Stimulated activated CD4-positive, alpha-beta T cell treated with anti-CD3 and anti-CD28 coated beads, TNF-alpha, amount 100 ng/mL, for 48 hours (primary cell): ENCODE results near the gene LGALS16.
"Not testable (repeated sequence)": the region's sequence is repeated elsewhere in the genome, so short reads cannot be mapped to it uniquely, and the experiment has no call there.

Experiments
- DNase-seq, 3 donors: peaks; one replicate each; pipeline ENCODE4 v3.0.0-alpha.2; 2020; ENCODE audit warnings: low read depth in 3 of 3

Gene LGALS16

DNA sequence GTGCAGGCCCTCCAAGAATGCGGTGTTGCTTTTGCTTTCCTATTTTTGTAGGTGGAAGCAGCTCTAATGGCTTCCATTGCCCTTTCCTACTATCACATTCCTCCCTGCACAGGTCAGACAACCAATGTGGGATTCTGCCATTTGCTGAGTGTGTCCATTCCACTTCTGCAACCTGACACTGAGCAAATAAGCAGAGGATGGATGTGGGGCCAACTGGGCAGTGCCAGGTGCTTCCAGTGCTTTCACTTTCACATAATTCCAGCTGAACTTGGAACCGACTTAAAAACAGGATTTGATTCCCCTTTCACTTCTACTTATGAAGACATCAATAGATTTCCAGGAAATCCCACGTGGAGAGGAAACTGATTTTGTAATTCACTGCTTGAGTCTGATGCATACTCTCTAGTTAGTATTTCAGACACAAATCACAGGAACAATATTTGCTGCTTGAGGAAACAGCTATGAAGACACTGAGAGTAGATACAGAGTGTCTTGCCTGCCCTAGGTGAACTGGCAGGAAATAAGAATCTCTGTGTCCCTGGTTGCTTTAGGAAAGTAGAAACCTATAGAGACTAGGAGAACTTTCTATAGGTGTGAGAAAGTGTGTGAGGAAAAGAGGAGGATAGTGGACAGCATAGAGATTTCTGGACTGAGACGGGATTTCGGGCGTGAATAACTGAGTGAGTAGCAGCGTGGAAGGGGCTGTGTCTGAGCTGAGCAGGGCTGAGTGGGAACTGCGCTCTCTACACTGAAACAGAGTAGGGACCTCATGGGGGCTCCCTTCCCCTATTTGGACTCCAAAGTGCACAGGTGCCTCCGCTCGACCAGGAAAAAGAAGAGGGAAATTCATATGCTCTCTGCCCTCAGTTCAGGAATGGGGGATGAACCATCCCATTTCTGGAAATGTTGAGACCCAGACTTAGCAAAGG is 22.5 kb downstream of the LGALS16 start:
- no peak for DNase-seq

DNA sequence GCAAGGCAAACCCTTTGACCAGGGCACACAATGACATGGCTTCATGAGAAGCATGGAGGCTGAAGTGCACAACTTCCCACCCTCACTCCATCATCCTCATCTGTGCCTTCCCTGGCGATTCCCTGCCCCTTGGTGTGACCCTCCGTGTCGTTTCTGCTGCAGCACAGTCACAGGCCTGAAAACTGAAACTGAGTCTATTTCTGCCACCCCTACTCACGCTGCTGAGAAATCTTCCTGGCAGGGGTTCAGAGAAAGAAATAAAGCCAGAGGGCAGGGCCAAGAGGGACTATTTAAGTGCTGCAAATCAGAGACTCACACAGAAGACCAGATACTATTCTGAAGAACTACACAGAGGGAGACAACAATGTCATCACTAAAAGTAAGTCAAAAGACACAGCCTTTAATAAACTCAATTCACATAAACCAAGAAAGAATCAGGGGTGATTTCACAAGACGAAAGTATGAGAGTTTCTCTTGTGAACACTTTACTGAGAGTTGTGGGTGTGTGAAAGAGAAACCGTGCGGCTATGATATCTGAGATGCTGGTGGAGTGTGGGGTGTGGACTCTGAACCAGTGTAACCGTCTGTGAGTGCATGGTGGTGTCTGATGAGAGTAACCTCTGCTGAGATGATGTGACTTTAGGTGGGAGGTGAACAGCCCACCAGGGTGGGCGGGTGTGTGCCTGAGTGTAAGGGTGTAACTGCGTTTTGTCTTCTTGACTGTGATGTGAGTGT is 23.5 kb downstream of the LGALS16 start:
- peak; percentile 37 to 52 (median 51) for DNase-seq

DNA sequence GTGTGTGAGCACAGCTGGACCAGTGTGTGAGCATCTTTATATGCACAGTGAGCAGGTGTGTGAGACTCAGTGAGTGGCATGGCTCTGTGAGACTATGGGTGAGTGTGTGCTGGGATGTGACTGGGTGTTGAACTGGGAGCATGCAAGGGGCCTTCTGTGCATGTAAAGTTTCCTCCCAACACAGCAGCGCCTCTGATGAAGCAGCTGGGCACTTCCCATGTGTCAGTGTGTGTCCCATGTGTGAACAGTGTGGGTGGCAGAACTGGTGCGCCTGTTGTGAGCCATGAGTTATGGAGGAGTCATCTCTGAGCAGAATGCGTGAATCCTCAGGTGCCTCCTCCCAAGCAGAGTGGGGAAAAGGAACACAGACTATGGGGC is 24.1 kb downstream of the LGALS16 start:
- DNase-seq = peak; percentile 44 to 63 (median 51)

DNA sequence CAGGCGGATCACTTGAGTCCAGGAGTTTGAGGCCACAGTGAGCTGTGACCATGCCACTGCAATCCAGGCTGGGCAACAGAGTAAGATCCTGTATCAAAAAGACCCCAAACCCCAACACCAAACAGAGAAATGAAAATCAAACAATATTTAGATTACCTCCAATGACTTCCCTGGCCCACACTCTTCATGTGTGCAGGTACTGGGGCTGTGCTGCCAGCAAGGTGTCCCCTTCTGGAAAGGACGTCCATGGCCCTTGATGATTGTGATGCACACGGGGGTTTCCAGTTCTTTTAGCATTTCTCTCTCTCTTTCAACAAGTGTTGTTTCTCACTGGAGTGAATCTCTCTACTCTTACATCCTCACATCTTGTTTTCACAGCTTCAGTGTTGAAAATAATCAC is 24.9 kb downstream of the LGALS16 start:
- DNase-seq = no peak

DNA sequence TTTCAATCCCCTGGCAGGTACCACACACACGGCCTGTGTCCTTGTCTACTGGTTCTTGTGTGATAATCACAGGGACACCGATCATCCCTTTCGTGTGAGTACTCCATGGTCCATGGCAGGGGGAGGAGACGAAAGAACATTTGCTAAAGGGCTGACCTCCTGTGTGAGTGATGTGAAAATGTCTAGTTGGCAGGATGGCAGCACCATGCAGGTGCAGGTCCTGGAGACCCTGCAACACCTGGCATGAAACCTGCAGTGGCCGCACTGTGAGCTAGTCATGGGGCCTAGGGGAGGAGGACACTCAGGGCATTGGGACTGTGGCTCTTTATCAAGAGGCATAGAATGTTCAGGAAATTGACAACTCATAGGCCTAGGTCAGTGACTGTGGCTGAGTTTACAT is 25.7 kb downstream of the LGALS16 start:
- no peak for DNase-seq

DNA sequence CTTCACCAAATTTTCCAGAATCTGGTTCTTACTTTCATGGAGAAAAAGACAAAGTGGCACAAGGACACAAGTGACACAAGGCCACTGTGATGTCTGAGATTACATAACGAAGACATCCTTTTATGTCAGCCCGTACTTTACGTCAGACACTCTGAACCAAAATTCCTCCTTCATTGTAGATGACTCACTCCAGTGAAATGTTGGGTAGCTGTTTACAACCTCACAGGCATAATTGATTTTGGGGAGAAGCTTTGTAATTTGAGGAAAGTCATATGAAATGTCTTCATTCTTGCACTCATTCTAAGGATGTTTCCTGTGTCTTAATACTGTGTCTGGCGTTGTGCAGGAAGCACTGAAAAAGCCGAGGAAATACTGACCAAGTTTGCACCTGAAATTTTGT is 28.6 kb downstream of the LGALS16 start:
- no peak for DNase-seq

GRCh38 chr19:39686739-39687138 is 31.0 kb downstream of the LGALS16 start:
- no peak for DNase-seq

DNA sequence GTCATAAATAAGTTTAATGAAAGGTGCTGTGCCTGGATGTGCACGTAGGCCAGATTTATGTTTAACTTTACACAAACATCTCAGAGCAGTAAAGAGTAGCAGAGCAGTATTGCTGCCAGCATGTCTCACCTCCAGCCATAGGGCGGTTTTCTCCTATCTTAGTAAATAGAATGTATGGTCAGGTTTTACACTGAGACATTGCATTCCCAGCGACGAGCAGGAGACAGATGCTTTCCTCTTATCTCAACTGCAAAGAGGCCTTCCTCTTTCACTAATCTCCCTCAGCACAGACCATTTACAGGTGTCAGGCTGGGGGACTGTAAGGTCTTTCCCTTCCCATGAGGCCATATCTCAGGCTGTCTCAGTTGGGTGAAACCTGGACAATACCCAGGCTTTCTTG is 32.9 kb downstream of the LGALS16 start:
- not testable (repeated sequence) for DNase-seq

- no peak for DNase-seq
These were observed 36.5 kb downstream of the LGALS16 start for GRCh38 chr19:39692166-39692565.

DNA sequence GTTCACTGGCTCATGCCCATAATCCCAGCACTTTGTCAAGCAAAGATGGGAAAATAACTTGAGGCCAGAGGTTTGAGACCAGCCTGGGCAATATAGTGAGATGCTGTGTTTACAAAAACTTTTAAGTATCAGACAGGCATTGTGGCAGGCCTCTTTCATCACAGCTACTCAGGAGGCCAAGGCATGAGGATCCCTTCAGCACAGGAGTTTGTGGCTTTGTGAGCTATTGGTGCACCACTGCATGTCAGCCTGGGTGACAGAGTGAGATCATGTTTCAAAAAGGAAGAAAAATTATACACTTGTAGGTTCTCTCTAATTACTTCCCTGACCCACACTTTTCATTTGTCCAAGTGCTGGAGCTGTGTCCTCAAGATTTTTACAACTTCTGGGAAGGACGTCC is 37.1 kb downstream of the LGALS16 start:
- no peak for DNase-seq

DNA sequence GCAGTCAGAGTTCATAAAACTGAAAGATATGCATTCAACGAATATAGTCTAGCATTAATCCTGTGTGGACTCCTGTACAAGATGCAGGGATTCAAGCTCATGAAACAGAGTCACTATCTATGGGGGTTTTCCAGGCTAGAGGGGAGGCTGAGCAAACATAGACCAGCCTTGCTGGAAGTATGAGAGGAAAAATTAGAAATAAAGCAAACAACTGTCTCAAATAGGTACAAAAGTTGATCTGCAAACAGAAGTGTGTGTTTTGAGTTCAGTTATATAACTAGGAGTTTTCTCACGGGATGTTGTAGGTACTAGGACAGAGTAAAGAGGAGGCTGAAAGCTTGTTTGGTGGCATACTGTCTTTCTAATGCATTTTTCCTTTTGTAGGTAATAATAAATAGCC is 40.0 kb downstream of the LGALS16 start:
- DNase-seq = no peak

GRCh38 chr19:39696387-39696786 is 40.7 kb downstream of the LGALS16 start:
- DNase-seq = no peak

GRCh38 chr19:39698535-39698934 is 42.8 kb downstream of the LGALS16 start:
- no peak for DNase-seq

- DNase-seq = no peak
These were observed 45.6 kb downstream of the LGALS16 start for GRCh38 chr19:39701291-39701690.

- DNase-seq = no peak
These were observed 48.7 kb downstream of the LGALS16 start, which contains the start of gene LGALS14 for GRCh38 chr19:39704181-39705044. LGALS14 (plus strand) TSS chr19:39704481; CDS start chr19:39704529, 48 bp downstream.

- no peak for DNase-seq
These were observed 50.0 kb downstream of the LGALS16 start for GRCh38 chr19:39705578-39706188.

DNA sequence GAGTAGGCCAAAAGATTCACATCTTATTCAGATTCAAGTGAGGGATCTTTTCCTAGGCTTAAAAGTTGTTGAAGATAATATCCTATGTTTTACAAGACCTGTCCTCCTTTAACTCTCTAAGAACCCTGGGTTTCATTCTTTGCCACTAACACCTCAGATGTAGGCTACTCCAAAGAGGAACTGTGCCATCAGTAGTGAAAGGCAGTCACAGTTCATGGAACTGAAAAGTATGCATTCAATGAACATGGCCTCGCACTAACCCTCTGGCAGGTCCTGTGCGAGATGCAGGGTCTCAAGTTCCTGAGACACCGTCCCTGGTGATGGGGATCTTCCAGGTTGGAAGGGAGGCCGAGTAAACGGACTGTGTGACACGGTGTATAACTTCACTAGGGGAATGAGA is 52.9 kb downstream of the LGALS16 start:
- no peak for DNase-seq

- DNase-seq = no peak
These were observed 53.5 kb downstream of the LGALS16 start for GRCh38 chr19:39709026-39709872.
